Common myeloid progenitor, CD34-positive (primary cell): ENCODE measurements around the gene PDE10A.

Source experiments
- CTCF ChIA-PET: fragments of 350-600 bp; sonication (Branson Sonifier 250); formaldehyde crosslinking; loops from one replicate; lab custom pipeline; 2021; ENCODE audit warnings: antibody characterized with exemption; lab: Charles Lee
- POLR2A ChIA-PET: fragments of 350-600 bp; sonication (Branson Sonifier 250); formaldehyde crosslinking; loops from one replicate; lab custom pipeline; 2021; ENCODE audit warnings: antibody characterized with exemption; lab: Charles Lee
- DNase-seq, 3 donors: peaks; one replicate each; pipeline versions ENCODE4 v3.0.0 to v3.0.0-alpha.2; 2013
- H3K27ac ChIP-seq, 2 experiments: 1 replicate in 1 of 2; 2 replicates in 1 of 2; pipeline ENCODE4 v1.7.0; 2013; ENCODE audit warnings: inconsistent platforms in 2 of 2, low read length in 2 of 2, mild to moderate bottlenecking in 2 of 2, low read depth in 1 of 2, moderate library complexity in 1 of 2; ENCODE audit not compliant: severe bottlenecking in 2 of 2, insufficient read depth in 1 of 2, poor library complexity in 1 of 2
- H3K27me3 ChIP-seq, 5 experiments: replicated peaks in 2 of 5; 1 replicate in 3 of 5; 2 replicates in 2 of 5; pipeline versions ENCODE4 v1.6.1 to v1.7.0; 2013; ENCODE audit warnings: low read length in 4 of 5, mild to moderate bottlenecking in 2 of 5, moderate library complexity in 2 of 5, inconsistent platforms in 1 of 5; ENCODE audit not compliant: insufficient read depth in 5 of 5, control insufficient read depth in 4 of 5
- H3K36me3 ChIP-seq, 4 experiments: 1 replicate in 2 of 4; 2 replicates in 2 of 4; pipeline versions ENCODE4 v1.6.1 to v1.7.0; 2013; ENCODE audit warnings: low read length in 3 of 4, control low read depth in 1 of 4, mild to moderate bottlenecking in 1 of 4; ENCODE audit not compliant: control insufficient read depth in 4 of 4, insufficient read depth in 4 of 4
- H3K4me1 ChIP-seq, 4 experiments: 1 replicate in 3 of 4; 2 replicates in 1 of 4; pipeline versions ENCODE4 v1.6.1 to v1.7.1; 2013; ENCODE audit warnings: low read length in 3 of 4, mild to moderate bottlenecking in 3 of 4, control low read depth in 1 of 4, inconsistent platforms in 1 of 4, moderate library complexity in 1 of 4; ENCODE audit not compliant: control insufficient read depth in 4 of 4, insufficient read depth in 4 of 4; ENCODE audit errors: control extremely low read depth in 1 of 4
- H3K4me3 ChIP-seq, 7 experiments: 1 replicate in 4 of 7; 2 replicates in 3 of 7; pipeline versions ENCODE4 v1.5.1 to v1.7.0; 2013; ENCODE audit warnings: mild to moderate bottlenecking in 7 of 7, low read length in 6 of 7, moderate library complexity in 6 of 7, inconsistent platforms in 2 of 7, low read depth in 2 of 7, control low read depth in 1 of 7; ENCODE audit not compliant: insufficient read depth in 4 of 7, control insufficient read depth in 1 of 7; ENCODE audit errors: extremely low read depth in 1 of 7
- H3K9me3 ChIP-seq, 5 experiments: 1 replicate in 4 of 5; 2 replicates in 1 of 5; pipeline versions ENCODE4 v1.6.1 to v1.7.1; 2013; ENCODE audit warnings: low read length in 4 of 5, mild to moderate bottlenecking in 2 of 5, inconsistent platforms in 1 of 5, low read depth in 1 of 5, moderate library complexity in 1 of 5; ENCODE audit not compliant: control insufficient read depth in 4 of 5, insufficient read depth in 2 of 5; ENCODE audit errors: control extremely low read depth in 1 of 5
- WGBS: methylation state at CpG from one replicate; pipeline ENCODE4 v1.1.5; 2013; ENCODE audit not compliant: insufficient coverage; 5-methylcytosine and 5-hydroxymethylcytosine counted together

Gene PDE10A

DNA sequence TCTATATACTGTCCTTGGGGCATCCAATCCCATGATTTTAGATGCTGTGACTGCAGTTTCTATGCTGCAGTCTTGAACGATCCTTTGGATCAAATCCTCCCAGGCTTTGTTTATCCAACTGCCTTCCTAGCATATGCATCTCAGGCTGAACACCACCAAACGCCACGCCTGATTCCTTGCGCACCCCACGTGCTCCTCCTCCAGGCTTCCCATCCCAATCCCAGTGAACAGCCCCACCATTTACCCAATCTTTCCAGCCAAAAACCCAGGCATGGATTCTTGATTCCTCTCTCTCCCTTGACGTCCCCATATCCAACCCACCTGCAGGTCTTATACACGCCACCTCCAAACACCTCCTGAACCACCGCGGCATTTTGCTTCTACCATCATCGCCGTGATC is 7.8 kb downstream of the PDE10A start:
- Histone ChIP-seq H3K36me3 (no peaks in the 10 kb centered on the region), H3K27me3 (peaks cover 4 to 67% (median 26%) of the 10 kb centered on the region in 5 experiments), H3K27ac (no peak overlapping the region), H3K9me3 (no peaks in the 10 kb centered on the region), H3K4me1 (peaks cover 0 to 4% (median under 1%) of the 10 kb centered on the region in 4 experiments), H3K4me3 (no peak overlapping the region)
- no peak for DNase-seq
- POLR2A ChIA-PET = no interaction called here
- CTCF ChIA-PET = no interaction called here
- 100% methylated on average over 10 of the region's 11 CpGs for WGBS

DNA sequence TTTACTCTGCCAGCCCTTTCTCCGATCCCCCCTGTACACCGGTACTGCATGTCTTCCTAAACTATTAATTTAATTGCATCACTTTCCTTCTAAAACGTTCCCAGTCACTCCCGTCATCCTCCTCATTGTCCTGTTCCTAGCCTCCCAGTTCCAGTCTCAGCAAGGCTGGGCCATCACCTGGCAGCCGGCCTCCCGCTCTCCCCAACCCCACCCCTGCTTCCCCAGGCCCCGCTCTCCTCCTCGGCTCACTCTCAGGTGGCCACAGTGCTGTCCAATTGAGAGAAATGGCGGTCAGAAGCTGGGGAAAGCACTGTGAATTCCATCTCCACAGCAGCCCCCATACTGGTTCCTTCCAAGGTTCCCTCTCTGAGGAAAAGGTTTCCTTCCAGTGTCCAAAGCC is 8.9 kb downstream of the PDE10A start:
- H3K4me3 ChIP-seq = no peak overlapping the region
- no peak overlapping the region for H3K27ac ChIP-seq
- DNase-seq = no peak
- CTCF ChIA-PET = interaction anchor here (2.3 kb wide), 1 partner anchor 18 kb away, joined by 5 read pairs; no protein-coding TSS in a partner anchor
- 100% methylated on average over 5 of the region's 9 CpGs for WGBS
- H3K27me3 ChIP-seq = peaks cover 4 to 60% (median 19%) of the 10 kb centered on the region in 5 experiments
- H3K4me1 ChIP-seq = peaks cover 0 to 5% (median 0%) of the 10 kb centered on the region in 4 experiments
- no peaks in the 10 kb centered on the region for H3K36me3 ChIP-seq
- POLR2A ChIA-PET = no interaction called here
- no peaks in the 10 kb centered on the region for H3K9me3 ChIP-seq

DNA sequence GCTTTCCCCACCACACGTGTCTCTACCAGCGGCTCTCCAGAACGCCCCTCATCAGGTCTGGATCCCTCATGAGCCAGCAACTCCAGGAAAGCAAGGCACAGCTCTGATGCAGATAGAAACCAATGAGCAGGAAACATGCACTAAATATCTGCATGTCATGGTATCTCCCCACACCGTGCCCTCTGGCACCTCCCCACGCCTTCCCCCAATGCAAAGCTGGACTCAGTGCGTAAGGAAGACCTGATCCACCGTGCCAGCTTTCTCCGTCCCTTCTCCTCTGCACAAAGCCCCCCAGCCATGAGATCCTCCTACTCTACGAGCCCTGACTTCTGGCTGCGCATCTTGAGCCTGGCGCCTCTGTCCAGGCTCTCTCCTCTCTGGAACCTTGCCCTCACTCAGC is 9.4 kb downstream of the PDE10A start:
- WGBS = 69% methylated on average over 8 of the region's 11 CpGs
- Histone ChIP-seq H3K4me3 (no peak overlapping the region), H3K4me1 (peaks cover 0 to 7% (median 0%) of the 10 kb centered on the region in 4 experiments), H3K9me3 (no peaks in the 10 kb centered on the region), H3K36me3 (no peaks in the 10 kb centered on the region), H3K27me3 (peaks cover 4 to 54% (median 16%) of the 10 kb centered on the region in 5 experiments), H3K27ac (no peak overlapping the region)
- CTCF ChIA-PET = interaction anchor here (2.3 kb wide), 1 partner anchor 17 kb away, joined by 5 read pairs; no protein-coding TSS in a partner anchor
- no peak for DNase-seq
- POLR2A ChIA-PET = no interaction called here

DNA sequence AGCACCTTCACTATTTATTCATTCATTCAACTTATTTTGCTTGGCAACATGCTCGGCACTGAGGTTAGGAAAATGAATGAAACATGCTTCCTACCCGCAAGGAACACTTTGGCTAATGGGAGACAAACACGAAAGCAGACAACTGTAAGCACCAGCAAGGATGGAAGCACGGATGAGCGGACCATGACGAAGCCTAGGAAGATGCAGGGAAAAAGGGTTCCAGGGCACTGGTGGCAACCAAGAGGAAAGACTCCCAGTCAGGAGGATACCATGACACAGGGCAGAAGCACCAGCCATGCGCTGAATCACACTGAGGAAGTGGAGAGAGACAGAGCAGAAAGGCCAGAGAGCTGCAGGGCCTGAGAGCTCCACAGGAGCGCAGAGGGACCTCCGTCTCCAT is 9.8 kb downstream of the PDE10A start:
- POLR2A ChIA-PET = no interaction called here
- H3K27ac ChIP-seq = no peak overlapping the region
- WGBS = 81% methylated on average over 9 of the region's 9 CpGs

DNA sequence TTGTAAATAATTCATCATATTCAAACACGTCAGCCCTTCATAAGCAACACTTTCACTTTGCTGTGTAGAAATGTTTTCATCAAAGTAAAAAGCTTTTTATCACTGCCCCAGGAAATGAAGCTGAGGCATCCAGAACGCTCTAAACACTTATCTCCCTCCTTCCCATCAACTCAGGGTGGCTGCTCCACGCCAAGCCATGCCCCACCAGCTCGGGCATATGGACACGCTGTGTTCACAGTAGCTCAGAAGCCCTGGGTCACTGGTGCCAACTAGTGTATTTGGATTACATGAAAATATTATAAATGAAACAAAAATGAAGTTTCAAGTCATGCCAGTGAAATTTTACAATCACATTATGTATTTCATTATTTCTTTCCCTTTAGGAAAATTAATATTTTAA is 10.3 kb downstream of the PDE10A start:
- ChIA-PET CTCF (interaction anchor here (2.3 kb wide), 1 partner anchor 17 kb away, joined by 5 read pairs; no protein-coding TSS in a partner anchor), POLR2A (no interaction called here)
- no peak overlapping the region for H3K27ac ChIP-seq
- H3K27me3 ChIP-seq = peaks cover 3 to 46% (median 10%) of the 10 kb centered on the region in 5 experiments
- 92% methylated on average over 3 of the region's 5 CpGs for WGBS
- no peak for DNase-seq
- peaks cover 0 to 7% (median 0%) of the 10 kb centered on the region in 4 experiments for H3K4me1 ChIP-seq
- no peaks in the 10 kb centered on the region for H3K9me3 ChIP-seq
- no peaks in the 10 kb centered on the region for H3K36me3 ChIP-seq
- H3K4me3 ChIP-seq = no peak overlapping the region

More for the DNA sequence above, 9.8 kb downstream of the PDE10A start:
- Histone ChIP-seq H3K27me3 (peaks cover 4 to 50% (median 13%) of the 10 kb centered on the region in 5 experiments), H3K9me3 (no peaks in the 10 kb centered on the region), H3K4me3 (no peak overlapping the region), H3K36me3 (no peaks in the 10 kb centered on the region), H3K4me1 (peaks cover 0 to 7% (median 0%) of the 10 kb centered on the region in 4 experiments)
- CTCF ChIA-PET = interaction anchor here (2.3 kb wide), 1 partner anchor 17 kb away, joined by 5 read pairs; no protein-coding TSS in a partner anchor
- DNase-seq = no peak

DNA sequence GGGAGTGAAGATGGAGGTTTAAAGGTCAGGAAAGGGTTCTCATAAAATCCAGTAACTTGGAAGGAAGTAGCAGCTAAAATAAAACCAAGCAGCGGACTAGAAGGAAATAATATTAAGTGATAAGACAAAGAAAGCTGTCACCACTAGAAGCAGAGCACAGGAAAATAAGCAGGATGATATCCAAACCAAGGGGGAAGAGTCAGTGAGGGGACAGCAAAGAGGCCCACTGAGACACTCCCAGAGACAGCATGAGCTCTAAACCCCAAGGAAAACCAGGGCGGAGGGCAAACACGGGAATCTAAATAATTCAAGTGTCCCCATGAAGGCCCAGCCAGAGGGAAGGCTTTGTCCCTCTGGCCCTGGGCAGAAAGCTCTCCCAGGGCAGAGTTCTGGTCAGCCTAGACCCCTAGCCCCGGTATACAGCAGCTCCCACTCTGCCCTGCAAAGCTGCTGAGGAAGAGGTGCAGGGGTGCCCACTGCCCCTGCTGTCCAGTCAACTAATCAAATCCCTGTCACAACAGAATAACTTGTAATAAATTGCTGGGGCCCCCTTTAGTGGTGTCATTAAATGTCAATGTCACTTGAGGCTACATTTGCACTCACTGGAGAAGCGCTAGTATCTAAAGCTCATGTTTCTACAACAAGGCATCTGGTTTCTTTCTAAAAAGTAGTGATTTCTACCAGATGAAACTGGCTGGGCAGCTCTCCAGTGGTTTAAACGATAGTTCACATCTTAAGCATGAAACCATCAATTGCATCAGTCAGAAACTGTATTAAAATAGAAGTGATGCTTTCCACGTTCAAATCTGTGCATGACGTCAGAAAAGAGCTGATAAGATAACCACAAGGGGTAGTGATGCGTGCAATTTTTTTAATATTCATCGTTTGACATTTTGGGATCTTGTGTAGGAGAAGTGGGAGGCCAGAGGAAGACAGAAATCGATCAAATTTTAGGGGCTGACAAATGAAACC is 13.6 kb downstream of the PDE10A start:
- H3K27ac ChIP-seq = no peak overlapping the region
- no peak for DNase-seq
- ChIA-PET CTCF (no interaction called here), POLR2A (interaction anchor here (0.5 kb wide), 1 partner anchor 54 kb away, joined by 3 read pairs; no protein-coding TSS in a partner anchor)
- peaks cover 0 to 20% (median 4%) of the 10 kb centered on the region in 5 experiments for H3K27me3 ChIP-seq
- peaks cover 0 to 7% (median 0%) of the 10 kb centered on the region in 4 experiments for H3K4me1 ChIP-seq
- H3K4me3 ChIP-seq = no peak overlapping the region
- no peaks in the 10 kb centered on the region for H3K9me3 ChIP-seq
- WGBS = 66% methylated on average over 10 of the region's 11 CpGs
- H3K36me3 ChIP-seq = no peaks in the 10 kb centered on the region
